Neural progenitor cell (in vitro differentiated cells): Measurements from ENCODE around the gene RNF166. TPM values are rescaled to one million over a fixed set of nuclear protein-coding genes. Genes with fewer than 3 reads are reported as not detected.

Source experiments
- DNase-seq: peaks from one replicate; pipeline ENCODE4 v3.0.0-alpha.2; 2016; ENCODE audit warnings: low spot score
- H2AFZ ChIP-seq: fragments of 200-600 bp; sonication (generic); replicated peaks from 2 replicates; pipeline ENCODE4 v1.6.1; 2016; ENCODE audit warnings: antibody characterized with exemption
- H3F3A ChIP-seq: fragments of 200-600 bp; sonication (generic); 2 replicates; pipeline ENCODE4 v1.6.1; 2016; ENCODE audit warnings: antibody characterized with exemption, low read depth
- H3K27ac ChIP-seq: fragments of 200-600 bp; sonication (generic); 2 replicates; pipeline ENCODE4 v1.5.1; 2016; ENCODE audit warnings: mild to moderate bottlenecking
- H3K27me3 ChIP-seq: fragments of 200-600 bp; sonication (generic); 2 replicates; pipeline ENCODE4 v1.6.1; 2016; ENCODE audit warnings: mild to moderate bottlenecking, moderate library complexity
- H3K36me3 ChIP-seq: fragments of 200-600 bp; sonication (generic); 2 replicates; pipeline ENCODE4 v1.5.1; 2016
- H3K4me1 ChIP-seq: fragments of 200-600 bp; sonication (generic); 2 replicates; pipeline ENCODE4 v1.6.1; 2016; ENCODE audit warnings: mixed run types
- H3K4me2 ChIP-seq: fragments of 200-600 bp; sonication (generic); 2 replicates; pipeline ENCODE4 v1.6.1; 2016
- H3K4me3 ChIP-seq: fragments of 200-600 bp; sonication (generic); 2 replicates; pipeline ENCODE4 v1.5.1; 2016
- H3K79me2 ChIP-seq: fragments of 200-600 bp; sonication (generic); 2 replicates; pipeline ENCODE4 v1.6.1; 2016; ENCODE audit warnings: low read depth
- H3K9ac ChIP-seq: fragments of 200-600 bp; sonication (generic); 2 replicates; pipeline ENCODE4 v1.6.1; 2016
- H3K9me3 ChIP-seq: fragments of 200-600 bp; sonication (generic); 2 replicates; pipeline ENCODE4 v1.5.1; 2016; ENCODE audit warnings: low read depth
- H4K20me1 ChIP-seq: fragments of 200-600 bp; sonication (generic); 2 replicates; pipeline ENCODE4 v1.6.1; 2016; ENCODE audit warnings: low read depth
- H3K27ac Mint-ChIP-seq: 3 replicates; pipeline ENCODE4 v1.8.0; 2021; ENCODE audit warnings: mixed read lengths
- H3K27me3 Mint-ChIP-seq: 2 replicates; pipeline ENCODE4 v1.8.0; 2022; ENCODE audit warnings: low read depth, mild to moderate bottlenecking, inconsistent platforms, moderate library complexity, mixed read lengths; ENCODE audit not compliant: insufficient read depth
- H3K36me3 Mint-ChIP-seq: 3 replicates; pipeline ENCODE4 v1.8.0; 2021; ENCODE audit warnings: mixed read lengths
- H3K4me1 Mint-ChIP-seq: 3 replicates; pipeline ENCODE4 v1.8.0; 2021; ENCODE audit warnings: mixed read lengths
- H3K4me3 Mint-ChIP-seq: 3 replicates; pipeline ENCODE4 v1.8.0; 2021; ENCODE audit warnings: mild to moderate bottlenecking, moderate library complexity, mixed read lengths
- H3K9me3 Mint-ChIP-seq: 3 replicates; pipeline ENCODE4 v1.8.0; 2020; ENCODE audit warnings: mixed read lengths
- EZH2 ChIP-seq: fragments of 200-600 bp; sonication (generic); IDR thresholded peaks from 2 replicates; pipeline ENCODE4 v1.6.1; 2017; ENCODE audit warnings: antibody characterized with exemption, mild to moderate bottlenecking, moderate library complexity
- EZH2phosphoT487 ChIP-seq: fragments of 200-600 bp; sonication (generic); IDR thresholded peaks from 2 replicates; pipeline ENCODE4 v1.6.1; 2017; ENCODE audit warnings: antibody characterized with exemption
- total RNA-seq: library from RNA; depleted of rRNA; stranded (reverse); fragments of >200 nt; gene quantifications from 2 replicates; pipeline ENCODE4 v1.2.3, GENCODE V29; 2015; ENCODE audit warnings: low replicate concordance
- TF ChIP-seq, protein P1 (sequence below): fragments of 200-600 bp; sonication (generic); IDR thresholded peaks from 2 replicates; pipeline ENCODE4 v1.5.1; 2017; ENCODE audit warnings: antibody characterized with exemption, mild to moderate bottlenecking

Gene RNF166
- total RNA-seq, 1 donor from 2014 or later = 11.1 TPM

DNA sequence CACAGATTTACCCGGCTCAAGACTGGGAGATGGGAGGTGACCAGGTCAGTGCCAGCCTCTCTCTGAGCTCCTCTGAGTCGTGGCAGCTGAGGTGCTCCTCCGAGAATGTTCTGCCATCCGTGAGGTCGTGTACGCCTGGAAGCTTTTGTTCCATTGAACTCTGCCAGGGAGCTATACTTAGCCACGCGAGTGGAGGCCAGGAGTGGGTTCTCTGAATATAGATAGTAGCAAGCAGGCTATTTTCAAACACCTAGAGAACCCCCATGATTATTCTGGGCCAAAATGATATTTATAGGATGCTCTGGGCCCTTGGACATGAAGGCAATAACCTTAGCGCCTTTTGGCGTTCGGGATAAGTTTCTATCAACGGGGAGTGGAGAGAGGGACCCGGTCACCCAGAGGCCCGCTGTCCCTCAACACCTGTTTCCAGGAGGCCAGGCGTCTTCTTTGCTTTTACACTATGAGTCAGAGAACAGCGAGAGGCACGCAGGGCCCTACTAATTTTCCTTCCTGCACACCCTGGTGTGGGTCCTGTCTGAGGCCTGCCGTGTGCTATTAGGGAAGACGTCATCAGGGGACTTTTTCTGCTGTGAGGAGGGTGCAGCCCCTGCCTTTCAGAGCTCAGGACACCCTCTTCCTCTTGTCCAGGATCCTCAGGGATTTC lies 32.4 kb downstream of the RNF166 start:
- TF ChIP-seq EZH2phosphoT487 (no peak), EZH2 (no peak)
- TF ChIP-seq, protein P1, sequence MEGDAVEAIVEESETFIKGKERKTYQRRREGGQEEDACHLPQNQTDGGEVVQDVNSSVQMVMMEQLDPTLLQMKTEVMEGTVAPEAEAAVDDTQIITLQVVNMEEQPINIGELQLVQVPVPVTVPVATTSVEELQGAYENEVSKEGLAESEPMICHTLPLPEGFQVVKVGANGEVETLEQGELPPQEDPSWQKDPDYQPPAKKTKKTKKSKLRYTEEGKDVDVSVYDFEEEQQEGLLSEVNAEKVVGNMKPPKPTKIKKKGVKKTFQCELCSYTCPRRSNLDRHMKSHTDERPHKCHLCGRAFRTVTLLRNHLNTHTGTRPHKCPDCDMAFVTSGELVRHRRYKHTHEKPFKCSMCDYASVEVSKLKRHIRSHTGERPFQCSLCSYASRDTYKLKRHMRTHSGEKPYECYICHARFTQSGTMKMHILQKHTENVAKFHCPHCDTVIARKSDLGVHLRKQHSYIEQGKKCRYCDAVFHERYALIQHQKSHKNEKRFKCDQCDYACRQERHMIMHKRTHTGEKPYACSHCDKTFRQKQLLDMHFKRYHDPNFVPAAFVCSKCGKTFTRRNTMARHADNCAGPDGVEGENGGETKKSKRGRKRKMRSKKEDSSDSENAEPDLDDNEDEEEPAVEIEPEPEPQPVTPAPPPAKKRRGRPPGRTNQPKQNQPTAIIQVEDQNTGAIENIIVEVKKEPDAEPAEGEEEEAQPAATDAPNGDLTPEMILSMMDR = no peak
- Histone ChIP-seq H3K4me3 (no peak overlapping the region), H3K79me2 (no peaks in the 10 kb centered on the region), H3K9me3 (no peaks in the 10 kb centered on the region), H3K36me3 (no peaks in the 10 kb centered on the region), H3K27me3 (no peaks in the 10 kb centered on the region), H3K27ac (no peak overlapping the region), H3F3A (no peaks in the 10 kb centered on the region), H2AFZ (no peak overlapping the region), H4K20me1 (no peaks in the 10 kb centered on the region), H3K4me2 (no peak overlapping the region), H3K4me1 (no peaks in the 10 kb centered on the region), H3K9ac (no peak overlapping the region)
- Mint-ChIP-seq H3K27me3 (peaks cover 2% of the 10 kb centered on the region), H3K9me3 (no peaks in the 10 kb centered on the region), H3K4me1 (no peaks in the 10 kb centered on the region), H3K27ac (no peak overlapping the region), H3K4me3 (no peak overlapping the region), H3K36me3 (no peaks in the 10 kb centered on the region)
- no peak for DNase-seq

DNA sequence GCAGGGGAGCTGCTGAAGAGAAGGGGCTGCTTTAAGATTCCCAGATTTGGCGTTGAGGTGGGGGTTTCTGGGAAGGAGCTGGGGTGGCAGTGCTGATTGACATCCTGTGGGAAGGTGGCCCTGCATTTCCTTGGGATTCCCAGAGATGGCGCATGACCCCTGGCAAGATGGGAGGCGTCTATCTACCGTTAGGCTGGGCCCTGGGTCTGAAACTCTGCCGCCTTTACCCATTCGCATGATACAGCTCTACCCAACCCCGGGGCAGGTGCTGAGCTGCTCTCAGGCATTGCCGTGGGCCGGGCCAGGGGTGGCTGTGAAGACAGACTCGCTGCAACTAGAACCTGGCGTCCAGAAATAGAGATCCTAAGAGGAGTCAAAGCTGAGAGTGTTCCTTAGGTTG lies 33.4 kb downstream of the RNF166 start:
- peak; percentile 74 for DNase-seq
- Histone ChIP-seq H4K20me1 (no peaks in the 10 kb centered on the region), H3K4me1 (no peaks in the 10 kb centered on the region), H3K27ac (no peak overlapping the region), H3K36me3 (no peaks in the 10 kb centered on the region), H3K9ac (no peak overlapping the region), H3K9me3 (no peaks in the 10 kb centered on the region), H3K27me3 (no peaks in the 10 kb centered on the region), H3K4me3 (no peak overlapping the region), H3K79me2 (no peaks in the 10 kb centered on the region), H3K4me2 (no peak overlapping the region), H3F3A (no peaks in the 10 kb centered on the region), H2AFZ (no peak overlapping the region)
- Mint-ChIP-seq H3K36me3 (peaks cover 5% of the 10 kb centered on the region), H3K27ac (no peak overlapping the region), H3K9me3 (no peaks in the 10 kb centered on the region), H3K4me1 (peaks cover under 1% of the 10 kb centered on the region), H3K4me3 (no peak overlapping the region), H3K27me3 (peaks cover 2% of the 10 kb centered on the region)
- TF ChIP-seq EZH2 = no peak
- TF ChIP-seq, protein P1 = peak; percentile 62

DNA sequence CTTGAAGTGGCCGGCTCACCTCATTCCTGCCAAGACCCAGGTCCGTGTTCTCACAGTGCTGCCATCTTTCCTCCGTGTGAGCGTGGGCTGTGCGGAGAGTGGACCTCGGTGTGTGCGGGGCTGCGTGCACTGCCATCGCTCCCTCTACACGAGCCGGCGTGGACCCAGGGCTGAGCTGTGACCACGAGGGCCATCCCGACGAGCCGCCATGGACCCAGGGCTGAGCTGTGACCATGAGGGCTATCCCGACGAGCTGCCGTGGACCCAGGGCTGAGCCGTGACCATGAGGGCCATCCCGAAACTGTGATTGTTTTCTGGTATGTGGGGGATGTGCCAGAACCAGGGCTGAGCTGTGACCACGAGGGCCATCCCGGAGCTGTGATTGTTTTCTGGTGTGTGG lies 34.4 kb downstream of the RNF166 start:
- Mint-ChIP-seq H3K27me3 (peaks cover 2% of the 10 kb centered on the region), H3K9me3 (no peaks in the 10 kb centered on the region), H3K36me3 (peaks cover 5% of the 10 kb centered on the region), H3K4me3 (peak overlapping the region; percentile 24), H3K4me1 (peaks cover 2% of the 10 kb centered on the region), H3K27ac (no peak overlapping the region)
- no peak for DNase-seq
- no peaks in the 10 kb centered on the region for H3K9me3 ChIP-seq
- H3K27me3 ChIP-seq = no peaks in the 10 kb centered on the region
- H3K4me3 ChIP-seq = no peak overlapping the region
- no peak overlapping the region for H3K9ac ChIP-seq
- H3F3A ChIP-seq = peaks cover 3% of the 10 kb centered on the region
- H3K36me3 ChIP-seq = no peaks in the 10 kb centered on the region
- no peak overlapping the region for H3K27ac ChIP-seq
- H3K4me2 ChIP-seq = no peak overlapping the region
- H4K20me1 ChIP-seq = no peaks in the 10 kb centered on the region
- TF ChIP-seq, protein P1 = no peak
- TF ChIP-seq EZH2 = no peak
- TF ChIP-seq EZH2phosphoT487 = no peak
- no peaks in the 10 kb centered on the region for H3K79me2 ChIP-seq
- no peak overlapping the region for H2AFZ ChIP-seq
- H3K4me1 ChIP-seq = no peaks in the 10 kb centered on the region
